H9 (cell line): ENCODE measurements around the gene ZNF135. TPM values are rescaled to one million over a fixed set of nuclear protein-coding genes. Genes with fewer than 3 reads are reported as not detected.

ENCODE experiments used
- DNase-seq: peaks from one replicate; pipeline ENCODE4 v3.0.0-alpha.2; 2017
- H2AFZ ChIP-seq: one replicate; pipeline ENCODE4 v1.6.1; 2013; ENCODE audit warnings: mild to moderate bottlenecking, low read length, control low read depth, moderate library complexity
- H2AK5ac ChIP-seq: 2 replicates; pipeline ENCODE4 v1.6.1; 2013; ENCODE audit warnings: low read length, control low read depth, mixed read lengths; ENCODE audit not compliant: insufficient read length
- H2BK120ac ChIP-seq: one replicate; pipeline ENCODE4 v1.6.1; 2013; ENCODE audit warnings: low read depth, mild to moderate bottlenecking, low read length, control low read depth, inconsistent platforms; ENCODE audit not compliant: poor library complexity, severe bottlenecking
- H2BK12ac ChIP-seq: 2 replicates; pipeline ENCODE4 v1.6.1; 2013; ENCODE audit warnings: low read length, control low read depth, mixed read lengths, low read depth; ENCODE audit not compliant: insufficient read length
- H2BK15ac ChIP-seq: 2 replicates; pipeline ENCODE4 v1.6.1; 2013; ENCODE audit warnings: low read depth, low read length, control low read depth
- H2BK20ac ChIP-seq: one replicate; pipeline ENCODE4 v1.6.1; 2013; ENCODE audit warnings: low read depth, mild to moderate bottlenecking, low read length, control low read depth, inconsistent platforms; ENCODE audit not compliant: poor library complexity, severe bottlenecking
- H2BK5ac ChIP-seq: 2 replicates; pipeline ENCODE4 v1.6.1; 2013; ENCODE audit warnings: low read length, control low read depth, mixed read lengths; ENCODE audit not compliant: insufficient read length
- H3K14ac ChIP-seq: 2 replicates; pipeline ENCODE4 v1.6.1; 2013; ENCODE audit warnings: low read length, control low read depth; ENCODE audit not compliant: insufficient read depth
- H3K18ac ChIP-seq: 2 replicates; pipeline ENCODE4 v1.6.1; 2013; ENCODE audit warnings: low read depth, mild to moderate bottlenecking, mixed read lengths, low read length, control low read depth; ENCODE audit not compliant: insufficient read length
- H3K23ac ChIP-seq: 2 replicates; pipeline ENCODE4 v1.6.1; 2013; ENCODE audit warnings: low read length, control low read depth, mixed read lengths, low read depth; ENCODE audit not compliant: insufficient read length
- H3K23me2 ChIP-seq: 2 replicates; pipeline ENCODE4 v1.6.1; 2013; ENCODE audit warnings: low read depth, mild to moderate bottlenecking, mixed read lengths, low read length, control low read depth; ENCODE audit not compliant: insufficient read length, poor library complexity, severe bottlenecking
- H3K27ac ChIP-seq: 2 replicates; pipeline ENCODE4 v1.5.1; 2013; ENCODE audit warnings: low read length, control low read depth, mixed read lengths, low read depth; ENCODE audit not compliant: insufficient read length
- H3K27me3 ChIP-seq: 2 replicates; pipeline ENCODE4 v1.6.1; 2013; ENCODE audit warnings: low read length, control low read depth, inconsistent platforms; ENCODE audit not compliant: insufficient read depth
- H3K4ac ChIP-seq: 2 replicates; pipeline ENCODE4 v1.6.1; 2013; ENCODE audit warnings: low read depth, mild to moderate bottlenecking, control low read depth, inconsistent platforms, low read length, moderate library complexity
- H3K4me1 ChIP-seq: 2 replicates; pipeline ENCODE4 v1.6.1; 2013; ENCODE audit warnings: low read length, control low read depth, inconsistent platforms; ENCODE audit not compliant: insufficient read depth
- H3K4me2 ChIP-seq: 2 replicates; pipeline ENCODE4 v1.6.1; 2013; ENCODE audit warnings: low read length, control low read depth, mixed read lengths; ENCODE audit not compliant: insufficient read length, insufficient read depth
- H3K56ac ChIP-seq: 2 replicates; pipeline ENCODE4 v1.6.1; 2013; ENCODE audit warnings: low read depth, mild to moderate bottlenecking, mixed read lengths, low read length, control low read depth; ENCODE audit not compliant: insufficient read length
- H3K79me1 ChIP-seq: 2 replicates; pipeline ENCODE4 v1.6.1; 2013; ENCODE audit warnings: low read depth, mild to moderate bottlenecking, moderate library complexity, low read length, control low read depth, inconsistent platforms; ENCODE audit not compliant: insufficient read depth, poor library complexity, severe bottlenecking
- H3K79me2 ChIP-seq: 2 replicates; pipeline ENCODE4 v1.6.1; 2013; ENCODE audit warnings: low read length, control low read depth, inconsistent platforms; ENCODE audit not compliant: insufficient read depth
- H3K9ac ChIP-seq: 2 replicates; pipeline ENCODE4 v1.6.1; 2013; ENCODE audit warnings: low read length, control low read depth, mixed read lengths; ENCODE audit not compliant: insufficient read length; ENCODE audit errors: extremely low read depth
- H3K9me3 ChIP-seq: one replicate; pipeline ENCODE4 v1.6.1; 2013; ENCODE audit warnings: low read depth, low read length, inconsistent platforms; ENCODE audit not compliant: control insufficient read depth
- H3T11ph ChIP-seq: one replicate; pipeline ENCODE4 v1.6.1; 2013; ENCODE audit warnings: mild to moderate bottlenecking, low read length, control low read depth, inconsistent platforms
- H4K20me1 ChIP-seq: one replicate; pipeline ENCODE4 v1.6.1; 2013; ENCODE audit not compliant: control insufficient read depth, insufficient read length, insufficient read depth
- H4K5ac ChIP-seq: 2 replicates; pipeline ENCODE4 v1.6.1; 2013; ENCODE audit warnings: low read depth, mild to moderate bottlenecking, mixed read lengths, low read length, control low read depth; ENCODE audit not compliant: insufficient read length
- H4K8ac ChIP-seq: replicated peaks from 2 replicates; pipeline ENCODE4 v1.6.1; 2013; ENCODE audit warnings: low read length, control low read depth, mixed read lengths, low read depth; ENCODE audit not compliant: insufficient read length
- H4K91ac ChIP-seq: 2 replicates; pipeline ENCODE4 v1.6.1; 2013; ENCODE audit warnings: low read depth, mild to moderate bottlenecking, moderate library complexity, mixed read lengths, low read length, control low read depth; ENCODE audit not compliant: insufficient read length
- H3K27ac Mint-ChIP-seq, 3 experiments: 2 replicates in 2 of 3; 3 replicates in 1 of 3; pipeline ENCODE4 v1.8.0; 2020 to 2021; ENCODE audit warnings: mixed read lengths in 3 of 3, mild to moderate bottlenecking in 1 of 3, moderate library complexity in 1 of 3
- H3K27me3 Mint-ChIP-seq: 2 replicates; pipeline ENCODE4 v1.8.0; 2021; ENCODE audit warnings: low read depth, mild to moderate bottlenecking, moderate library complexity, mixed read lengths
- H3K36me3 Mint-ChIP-seq, 3 experiments: 2 replicates in 2 of 3; 3 replicates in 1 of 3; pipeline ENCODE4 v1.8.0; 2020 to 2021; ENCODE audit warnings: low read depth in 3 of 3, mixed read lengths in 3 of 3; ENCODE audit not compliant: insufficient read depth in 1 of 3
- H3K4me1 Mint-ChIP-seq, 2 experiments: 2 replicates each; pipeline ENCODE4 v1.8.0; 2020; ENCODE audit warnings: mixed read lengths in 2 of 2
- H3K4me3 Mint-ChIP-seq, 2 experiments: 2 replicates in 1 of 2; 3 replicates in 1 of 2; pipeline ENCODE4 v1.8.0; 2020 to 2021; ENCODE audit warnings: mild to moderate bottlenecking in 2 of 2, mixed read lengths in 2 of 2, moderate library complexity in 1 of 2
- H3K9me3 Mint-ChIP-seq, 2 experiments: 2 replicates in 1 of 2; 3 replicates in 1 of 2; pipeline ENCODE4 v1.8.0; 2020; ENCODE audit warnings: mild to moderate bottlenecking in 2 of 2, mixed read lengths in 2 of 2, moderate library complexity in 1 of 2
- CTCF ChIP-seq: fragments of 200-600 bp; sonication (generic); conservative IDR thresholded peaks from 3 replicates; pipeline ENCODE4 v1.8.0; 2021; ENCODE audit warnings: antibody characterized with exemption, mild to moderate bottlenecking
- WGBS: extraction: QIAGEN DNeasy Blood & Tissue Kit; methylation state at CpG from one replicate; pipeline ENCODE4 v1.1.7; 2013; ENCODE audit warnings: missing lambda C conversion rate, low lambda C conversion rate, mixed read lengths; ENCODE audit not compliant: insufficient read length; ENCODE audit errors: extremely low coverage; 5-methylcytosine and 5-hydroxymethylcytosine counted together
- total RNA-seq: library from RNA; stranded (reverse); gene quantifications from 2 replicates; pipeline ENCODE4 v1.2.1, GENCODE V29; 2021

ZNF135 gene
- total RNA-seq, 1 experiment from 2014 or later, result 4.7 TPM

- Histone ChIP-seq H4K8ac (no peak overlapping the region), H3K18ac (no peak overlapping the region), H2BK5ac (no peak overlapping the region), H3K79me1 (no peaks in the 10 kb centered on the region), H3K9ac (no peak overlapping the region), H3K4me1 (peaks cover 4% of the 10 kb centered on the region; the same call in 1 of the 2 replicates), H3K14ac (0 out of 2 replicates have a peak overlapping the region, but pooled peaks have one; percentile 82), H3K4me2 (no peak overlapping the region), H2BK120ac (no peak overlapping the region), H4K5ac (no peak overlapping the region), H3K27ac (no peak overlapping the region), H3K79me2 (no peaks in the 10 kb centered on the region), H4K91ac (no peak overlapping the region), H2AFZ (no peak overlapping the region), H2BK15ac (no peak overlapping the region), H3K27me3 (no peaks in the 10 kb centered on the region), H2AK5ac (no peak overlapping the region), H3T11ph (no peak overlapping the region), H4K20me1 (no peaks in the 10 kb centered on the region), H2BK20ac (no peak overlapping the region), H3K23ac (no peak overlapping the region), H3K56ac (no peak overlapping the region), H3K4ac (no peak overlapping the region), H3K9me3 (peaks cover 6% of the 10 kb centered on the region), H2BK12ac (no peak overlapping the region), H3K23me2 (peaks cover 3% of the 10 kb centered on the region)
- WGBS, result no CpG with 5 or more reads among the region's 37 CpGs
- TF ChIP-seq CTCF, result no peak; the same call in 2 of the 3 replicates
- Mint-ChIP-seq H3K27me3 (peaks cover 22% of the 10 kb centered on the region), H3K27ac (no peak overlapping the region), H3K4me3 (peak overlapping the region in 1 of 2 experiments; percentile 8; a peak in 1 of 5 replicates), H3K4me1 (peaks cover 10 to 20% of the 10 kb centered on the region in 2 experiments), H3K36me3 (peaks cover 13 to 19% (median 16%) of the 10 kb centered on the region in 3 experiments; a peak in 6 of 7 replicates), H3K9me3 (peaks cover 63 to 66% of the 10 kb centered on the region in 2 experiments)
- DNase-seq, result peak; percentile 74
Observed at GRCh38 chr19:58054901-58055874, 3.9 kb upstream of the ZNF135 start.
